CD4-positive, alpha-beta T cell treated with Interleukin-15 for 1 hour (primary cell): ENCODE results near the gene FLNA.
"Not testable (repeated sequence)": the region's sequence is repeated elsewhere in the genome, so short reads cannot be mapped to it uniquely, and the experiment has no call there.

ENCODE experiments used
- DNase-seq: peaks from one replicate; pipeline ENCODE4 v3.0.0-alpha.2; 2020

FLNA gene, protein sequence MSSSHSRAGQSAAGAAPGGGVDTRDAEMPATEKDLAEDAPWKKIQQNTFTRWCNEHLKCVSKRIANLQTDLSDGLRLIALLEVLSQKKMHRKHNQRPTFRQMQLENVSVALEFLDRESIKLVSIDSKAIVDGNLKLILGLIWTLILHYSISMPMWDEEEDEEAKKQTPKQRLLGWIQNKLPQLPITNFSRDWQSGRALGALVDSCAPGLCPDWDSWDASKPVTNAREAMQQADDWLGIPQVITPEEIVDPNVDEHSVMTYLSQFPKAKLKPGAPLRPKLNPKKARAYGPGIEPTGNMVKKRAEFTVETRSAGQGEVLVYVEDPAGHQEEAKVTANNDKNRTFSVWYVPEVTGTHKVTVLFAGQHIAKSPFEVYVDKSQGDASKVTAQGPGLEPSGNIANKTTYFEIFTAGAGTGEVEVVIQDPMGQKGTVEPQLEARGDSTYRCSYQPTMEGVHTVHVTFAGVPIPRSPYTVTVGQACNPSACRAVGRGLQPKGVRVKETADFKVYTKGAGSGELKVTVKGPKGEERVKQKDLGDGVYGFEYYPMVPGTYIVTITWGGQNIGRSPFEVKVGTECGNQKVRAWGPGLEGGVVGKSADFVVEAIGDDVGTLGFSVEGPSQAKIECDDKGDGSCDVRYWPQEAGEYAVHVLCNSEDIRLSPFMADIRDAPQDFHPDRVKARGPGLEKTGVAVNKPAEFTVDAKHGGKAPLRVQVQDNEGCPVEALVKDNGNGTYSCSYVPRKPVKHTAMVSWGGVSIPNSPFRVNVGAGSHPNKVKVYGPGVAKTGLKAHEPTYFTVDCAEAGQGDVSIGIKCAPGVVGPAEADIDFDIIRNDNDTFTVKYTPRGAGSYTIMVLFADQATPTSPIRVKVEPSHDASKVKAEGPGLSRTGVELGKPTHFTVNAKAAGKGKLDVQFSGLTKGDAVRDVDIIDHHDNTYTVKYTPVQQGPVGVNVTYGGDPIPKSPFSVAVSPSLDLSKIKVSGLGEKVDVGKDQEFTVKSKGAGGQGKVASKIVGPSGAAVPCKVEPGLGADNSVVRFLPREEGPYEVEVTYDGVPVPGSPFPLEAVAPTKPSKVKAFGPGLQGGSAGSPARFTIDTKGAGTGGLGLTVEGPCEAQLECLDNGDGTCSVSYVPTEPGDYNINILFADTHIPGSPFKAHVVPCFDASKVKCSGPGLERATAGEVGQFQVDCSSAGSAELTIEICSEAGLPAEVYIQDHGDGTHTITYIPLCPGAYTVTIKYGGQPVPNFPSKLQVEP (N-terminal part only)

DNA sequence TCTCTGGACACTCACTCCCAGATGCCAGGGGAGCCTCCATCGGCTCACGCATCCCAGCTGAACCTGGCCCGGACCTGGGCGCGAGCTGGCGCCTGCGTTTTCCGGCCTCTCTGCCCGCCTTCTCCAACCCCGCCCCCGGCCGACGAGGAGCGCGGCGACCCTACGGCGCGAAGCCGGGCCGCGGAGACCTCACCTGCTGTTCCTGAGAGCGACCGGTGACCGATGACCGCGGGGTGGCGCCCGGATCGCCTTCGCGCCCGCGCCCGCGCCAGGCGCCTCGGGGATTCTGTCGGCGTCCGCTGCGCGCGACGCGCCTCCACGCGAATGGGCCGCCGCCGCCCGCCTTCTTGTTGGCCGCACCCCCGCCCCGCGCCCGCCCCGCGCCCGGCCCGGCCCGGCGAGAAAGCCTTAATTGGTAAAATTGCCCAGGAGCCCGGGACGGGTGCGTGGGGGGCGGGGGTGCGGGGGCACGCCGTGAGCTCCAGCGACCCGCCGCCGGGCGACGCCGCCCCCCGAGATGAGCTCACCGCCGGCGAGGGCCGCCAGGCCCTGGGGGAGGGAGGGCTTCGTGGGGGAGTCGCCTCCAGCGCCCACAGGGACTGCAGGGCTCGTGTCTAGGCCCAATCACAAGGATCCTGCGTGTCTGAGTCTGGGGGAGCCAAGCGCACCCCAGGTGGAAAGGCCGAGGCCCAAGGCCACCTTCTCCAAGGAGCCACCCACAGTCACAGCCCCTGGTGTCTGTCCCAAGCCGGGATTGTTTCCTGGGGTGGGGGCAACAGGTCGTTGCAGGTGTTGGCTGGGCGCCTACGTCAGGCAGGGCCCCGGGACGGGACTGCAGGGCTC, at the start of gene FLNA:
FLNA (minus strand) TSS at position 322 of the 843 bp plus-strand sequence. CDS start 3,389 bp downstream, outside the sequence.
- peak; percentile 41 for DNase-seq

DNA sequence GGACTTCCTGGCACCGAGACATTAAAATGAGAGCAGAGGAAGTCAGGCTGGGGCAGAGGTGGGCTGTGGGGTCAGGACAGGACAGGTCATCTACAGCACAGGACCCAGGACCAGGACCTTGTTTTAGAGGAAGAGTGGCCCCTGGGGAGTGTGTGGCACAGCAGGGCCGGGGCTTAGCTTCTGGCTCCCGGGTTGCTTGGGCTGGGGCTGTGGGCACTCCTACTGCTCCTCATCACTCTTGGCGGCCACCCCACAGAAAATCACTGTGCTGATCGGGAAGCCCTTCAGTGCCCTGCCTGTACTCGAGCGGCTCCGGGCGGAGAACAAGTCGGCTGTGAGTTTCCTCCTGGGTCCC, 45.9 kb upstream of the FLNA start:
- no peak for DNase-seq

DNA sequence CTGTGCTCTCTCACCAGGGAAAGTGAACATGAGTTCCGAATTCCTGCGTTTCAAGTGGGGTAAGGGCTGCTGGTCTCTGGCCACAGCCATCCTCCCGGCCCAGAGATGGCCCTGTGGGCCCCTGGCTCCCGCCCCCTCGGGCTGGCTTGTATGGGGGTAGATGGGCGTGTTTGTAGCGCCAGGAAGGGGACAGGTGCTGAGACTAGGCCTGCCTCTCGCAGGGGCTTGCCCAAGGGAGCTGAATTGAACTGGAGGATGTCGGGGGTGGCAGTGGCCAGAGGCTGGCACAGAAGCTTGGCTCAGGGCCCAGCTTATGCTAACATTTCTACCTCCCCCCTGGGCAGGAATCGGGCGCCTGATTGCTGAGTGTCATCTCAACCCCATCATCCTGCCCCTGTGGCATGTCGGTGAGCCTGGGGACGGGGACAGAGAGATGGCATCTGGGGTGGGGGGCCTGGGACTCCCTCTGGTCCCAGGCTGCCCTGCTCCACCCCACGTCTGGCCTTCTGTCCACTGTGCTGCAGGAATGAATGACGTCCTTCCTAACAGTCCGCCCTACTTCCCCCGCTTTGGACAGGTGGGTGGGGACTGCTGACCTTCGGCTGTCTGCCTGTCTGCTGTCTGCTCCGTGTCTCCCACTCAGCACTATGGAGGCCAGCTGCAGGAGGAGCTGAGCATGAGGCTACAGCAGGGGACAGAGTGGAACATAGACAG, 45.4 kb upstream of the FLNA start:
- DNase-seq, result no peak

DNA sequence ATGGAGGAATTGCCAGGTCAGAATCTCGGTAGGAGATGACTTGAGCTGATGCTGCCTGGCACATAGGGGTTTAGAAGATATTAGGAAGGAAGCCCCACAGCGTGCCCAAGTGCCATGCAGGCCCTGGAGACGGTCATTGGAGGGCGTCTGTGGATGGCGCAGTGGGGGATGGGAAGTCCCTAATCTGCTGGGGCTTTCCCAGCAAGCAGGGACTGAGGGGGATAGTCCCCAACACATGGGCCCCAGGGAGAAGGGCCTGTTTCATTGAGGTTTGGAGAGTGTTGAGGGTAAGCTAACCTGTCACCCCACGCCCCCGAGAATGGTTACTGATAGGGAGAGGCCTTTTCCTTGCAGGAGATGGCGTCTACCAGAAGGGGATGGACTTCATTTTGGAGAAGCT, 44.8 kb upstream of the FLNA start:
- DNase-seq, result no peak

DNA sequence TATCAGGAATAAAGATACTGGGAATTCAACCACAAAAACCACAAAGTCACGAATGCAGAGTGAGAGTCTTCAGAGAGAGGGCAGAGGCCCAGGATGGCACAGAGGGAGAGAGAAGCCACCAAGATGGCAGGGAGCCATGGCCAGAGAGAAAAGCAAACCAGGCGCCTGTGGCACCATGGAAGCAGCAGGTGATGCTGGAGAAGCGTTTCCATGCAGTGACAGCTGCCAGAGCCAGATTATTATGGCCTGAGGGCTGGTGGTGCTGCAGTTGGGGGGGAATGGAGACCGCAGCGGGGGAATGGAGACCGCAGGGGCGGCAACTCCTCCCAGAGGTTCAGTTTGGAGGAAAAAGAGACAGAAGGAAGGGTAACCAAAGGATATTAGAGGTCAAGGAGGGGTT, 42.7 kb upstream of the FLNA start:
- no peak for DNase-seq

DNA sequence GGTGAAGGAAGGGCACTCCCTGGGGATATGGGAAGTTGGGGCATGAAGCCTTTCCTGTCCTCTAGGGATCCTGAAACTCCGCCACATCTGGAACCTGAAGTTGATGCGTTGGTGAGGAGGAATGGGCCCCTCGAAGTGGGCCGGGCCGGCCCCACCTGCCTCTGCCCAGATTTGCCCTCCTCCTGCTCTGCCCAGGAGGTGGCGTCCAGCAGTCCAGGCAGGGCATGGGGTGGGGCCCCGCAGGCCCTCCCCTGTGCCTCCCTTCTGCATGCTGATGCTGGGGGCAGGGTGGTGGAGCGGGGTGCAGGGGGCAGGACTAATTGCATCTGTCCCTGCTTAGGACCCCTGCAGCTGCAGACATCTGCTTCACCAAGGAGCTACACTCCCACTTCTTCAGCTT, 38.7 kb upstream of the FLNA start:
- DNase-seq, result no peak

DNA sequence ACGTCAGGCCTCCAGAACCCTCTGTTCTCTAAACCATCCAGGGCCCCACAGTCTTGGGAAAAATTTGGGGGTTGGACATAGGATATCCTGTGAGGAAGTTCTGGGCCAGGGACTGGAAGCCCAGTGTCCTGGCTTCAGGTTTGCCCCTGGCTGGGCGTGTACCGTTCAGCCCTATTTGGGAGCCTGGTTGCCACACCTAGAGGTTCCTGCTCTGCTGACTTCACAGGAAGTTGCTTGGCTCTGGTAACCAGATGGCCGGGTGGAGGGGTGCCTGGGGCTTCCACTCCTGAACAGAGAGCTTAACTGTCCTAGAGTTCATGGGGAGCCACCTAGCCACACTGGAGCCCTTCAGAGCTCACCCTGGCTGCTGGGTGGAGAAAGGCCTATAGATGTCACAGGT, 38.0 kb upstream of the FLNA start:
- DNase-seq, result peak; percentile 54

DNA sequence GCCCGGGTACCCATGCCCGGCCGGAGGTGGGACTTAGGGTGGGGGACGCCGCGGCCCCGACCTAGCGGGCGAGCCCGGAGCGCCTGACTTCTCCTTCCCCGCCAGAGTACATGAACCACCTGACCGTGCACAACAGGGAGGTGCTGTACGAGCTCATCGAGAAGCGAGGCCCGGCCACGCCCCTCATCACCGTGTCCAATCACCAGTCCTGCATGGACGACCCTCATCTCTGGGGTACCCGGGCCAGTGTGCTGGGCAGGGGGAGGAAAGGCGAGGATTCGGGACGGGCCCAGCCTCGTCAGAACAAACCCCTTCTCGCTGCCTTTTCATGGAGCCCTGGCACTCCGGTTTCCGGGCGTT, 37.5 kb upstream of the FLNA start:
- DNase-seq, result peak; percentile 58

DNA sequence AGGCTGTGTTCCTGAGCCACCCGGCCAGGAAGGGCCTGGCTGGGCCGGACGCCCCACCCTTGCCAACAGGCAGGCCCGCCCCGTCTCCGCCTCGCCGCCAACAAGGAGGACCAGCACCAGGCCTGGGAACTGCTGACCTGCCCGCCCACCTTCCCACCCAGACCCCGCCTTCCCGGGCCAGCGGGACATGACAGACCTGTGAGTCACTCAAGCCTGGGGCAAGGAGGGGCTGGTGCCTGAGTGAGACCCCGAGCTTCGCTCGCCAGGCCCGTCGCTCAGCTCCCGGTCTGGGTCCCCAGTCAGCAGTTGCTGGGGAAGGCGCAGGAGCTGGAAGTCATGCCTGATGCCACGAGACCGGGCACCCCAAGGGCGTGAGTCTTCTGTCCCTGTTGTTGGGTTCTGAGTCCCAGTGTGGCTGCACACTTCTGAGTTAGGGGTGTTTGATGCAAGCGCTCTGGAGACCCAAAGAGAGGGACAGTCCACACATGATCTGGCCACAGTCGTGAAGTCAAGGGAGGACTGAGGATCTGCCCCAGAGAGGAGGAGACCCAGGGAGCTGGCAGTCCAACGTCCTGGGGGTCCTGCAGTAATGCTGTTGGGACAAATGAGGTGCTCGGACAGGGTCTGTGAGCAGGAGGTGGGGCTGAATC, 34.9 kb upstream of the FLNA start, which contains the start of gene DNASE1L1:
DNASE1L1 (minus strand) TSS at position 33 of the 650 bp plus-strand sequence. CDS start 3,686 bp downstream, outside the sequence.
- DNase-seq, result peak; percentile 83

DNA sequence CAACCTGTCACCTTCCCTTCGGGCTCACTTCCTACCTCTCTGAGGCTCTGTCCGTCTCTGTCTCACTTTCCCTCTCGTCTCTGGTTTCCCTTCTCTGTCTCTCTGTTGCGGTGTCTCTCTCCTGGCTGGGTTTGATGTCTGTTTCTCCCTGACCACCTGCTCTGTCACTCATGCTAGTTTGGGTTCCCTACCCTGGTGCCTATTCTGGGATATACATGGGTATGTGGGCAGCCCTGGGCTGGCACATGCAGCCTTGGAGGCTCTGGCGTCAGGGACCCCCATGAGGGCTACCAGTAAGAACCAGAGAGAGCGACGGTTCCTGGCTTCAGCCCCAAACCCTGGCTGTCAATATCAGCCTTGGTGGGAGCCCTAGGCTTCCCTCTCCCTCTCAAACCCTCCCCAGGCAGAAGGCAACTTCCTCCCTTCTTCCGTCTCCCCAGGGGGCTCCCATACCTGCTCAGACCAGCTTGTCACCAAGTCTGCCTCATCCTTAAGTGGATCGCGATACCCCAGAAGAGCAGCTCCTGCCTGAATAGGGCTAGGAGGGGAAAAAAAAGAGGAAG, 34.3 kb upstream of the FLNA start:
- DNase-seq, result no peak

DNA sequence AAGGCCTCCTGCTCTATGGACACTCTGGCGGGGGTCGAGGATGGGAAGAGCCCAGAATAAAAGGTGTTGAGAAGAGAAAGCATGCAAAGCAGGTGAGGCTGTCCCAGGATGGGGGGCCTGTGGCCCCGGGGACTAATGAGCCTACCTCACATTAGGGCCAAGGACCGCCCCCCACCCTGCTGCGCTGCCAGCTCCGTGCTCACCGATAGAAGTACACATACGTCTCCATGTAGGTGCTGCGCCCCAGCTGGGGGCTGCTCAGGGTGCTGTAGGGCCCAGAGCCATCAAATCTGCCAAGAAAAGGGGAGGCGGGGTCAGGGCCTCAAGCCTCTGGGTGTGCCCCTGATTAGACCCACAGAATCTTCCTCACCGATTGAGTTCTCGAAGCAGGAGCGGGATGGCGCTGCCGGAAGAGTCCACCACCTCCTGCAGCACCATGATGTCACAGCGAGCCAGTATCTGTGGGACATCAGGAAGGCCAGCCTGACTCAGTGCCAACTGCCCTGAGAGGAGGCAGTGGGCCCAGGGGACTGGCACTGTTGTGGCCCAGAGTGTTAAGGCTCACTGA, 30.3 kb upstream of the FLNA start:
- no peak for DNase-seq

DNA sequence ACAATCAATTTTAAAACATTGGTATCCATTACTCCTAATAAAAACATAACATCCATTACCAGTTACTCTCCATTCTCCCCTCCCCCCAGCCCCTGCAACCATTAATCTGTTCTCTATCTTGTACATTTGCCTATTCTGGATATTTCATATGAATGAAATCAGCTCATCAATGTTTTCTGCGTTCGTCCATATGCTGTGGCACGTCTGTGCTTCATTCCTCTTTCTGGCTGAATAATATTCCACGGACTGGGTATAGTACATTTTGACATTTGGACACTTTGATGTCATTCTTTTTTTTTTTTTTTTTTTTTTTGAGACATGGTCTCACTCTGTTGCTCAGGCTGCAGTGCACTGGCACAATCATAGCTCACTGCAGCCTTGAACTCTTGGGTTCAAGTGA, 29.4 kb upstream of the FLNA start:
- DNase-seq, result no peak

DNA sequence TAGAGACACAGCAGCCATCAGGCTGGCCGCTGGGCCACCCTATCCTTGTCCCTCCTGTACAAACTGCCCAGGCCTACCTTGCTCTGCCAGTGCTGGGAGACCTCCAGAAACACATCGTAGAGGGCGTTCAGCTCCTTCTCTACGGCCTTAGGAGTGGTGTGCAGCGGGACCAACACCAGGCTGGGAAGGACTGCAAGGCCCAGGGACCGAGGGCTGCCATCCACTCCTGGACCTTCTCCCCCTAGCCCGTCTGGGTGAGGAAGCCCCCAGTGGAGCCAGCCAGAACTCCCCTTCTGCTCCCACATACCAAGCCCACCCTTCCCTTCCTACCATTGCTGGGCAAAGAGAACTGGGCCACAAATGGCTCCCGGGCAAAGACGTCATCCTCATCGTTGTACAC, 28.8 kb upstream of the FLNA start:
- no peak for DNase-seq

DNA sequence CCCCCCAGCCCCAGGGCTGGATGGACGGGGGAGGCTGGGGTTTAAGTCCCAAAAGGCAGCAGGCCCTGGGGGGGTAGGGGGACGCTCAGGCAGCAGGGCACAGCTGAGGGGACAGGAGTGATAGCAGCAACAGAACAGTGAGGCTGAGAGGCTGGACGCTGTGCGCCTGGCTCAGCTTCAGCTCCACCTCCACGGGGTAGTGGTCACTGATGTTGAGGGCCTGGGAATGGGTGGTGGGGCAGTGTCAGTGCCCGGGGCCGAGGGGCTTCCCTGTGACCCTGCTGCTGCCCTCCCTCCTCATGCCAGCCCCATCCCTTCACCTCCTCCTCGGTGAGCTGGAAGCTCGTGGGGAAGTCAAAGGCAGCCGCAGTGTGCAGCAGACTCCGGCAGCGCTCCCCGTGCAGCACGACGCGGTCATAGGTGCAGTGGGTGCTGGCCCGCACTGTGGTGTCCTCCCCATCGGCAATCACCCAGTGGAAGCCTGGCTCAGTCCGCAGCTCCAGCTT, 28.2 kb upstream of the FLNA start:
- DNase-seq, result no peak

DNA sequence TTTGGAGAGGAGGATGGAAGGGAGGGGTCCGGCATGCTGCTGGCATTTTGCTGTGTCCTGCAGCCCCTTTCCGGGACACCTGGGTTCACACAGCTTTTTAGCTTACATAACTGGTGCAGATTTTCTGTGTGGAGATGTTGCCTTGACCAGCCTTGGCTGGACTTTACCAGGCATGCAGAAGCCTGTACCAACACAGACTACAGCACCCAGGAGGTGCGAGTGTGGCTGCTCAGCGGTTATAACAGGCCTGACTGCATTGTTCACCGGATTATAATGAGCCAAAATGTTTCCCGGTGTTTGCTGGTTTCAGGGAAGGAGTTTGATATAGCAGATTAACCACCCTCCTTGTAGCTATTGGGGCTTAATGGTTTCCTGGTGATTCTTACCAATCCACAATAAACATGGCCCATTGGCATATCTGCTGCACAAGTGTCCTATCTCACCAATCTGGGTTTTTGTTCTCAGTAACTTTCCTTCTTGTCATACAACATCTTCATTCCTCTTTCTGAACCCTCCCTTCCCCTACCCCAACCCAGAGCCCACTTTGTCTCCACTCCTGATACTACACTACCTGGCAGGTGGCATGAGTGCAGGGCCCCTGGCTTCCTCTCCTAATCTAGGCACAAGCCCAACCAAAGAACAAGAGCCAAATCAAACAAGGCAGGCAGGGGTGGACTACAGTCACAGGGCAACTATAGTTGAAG, 27.6 kb upstream of the FLNA start:
- DNase-seq, result no peak

DNA sequence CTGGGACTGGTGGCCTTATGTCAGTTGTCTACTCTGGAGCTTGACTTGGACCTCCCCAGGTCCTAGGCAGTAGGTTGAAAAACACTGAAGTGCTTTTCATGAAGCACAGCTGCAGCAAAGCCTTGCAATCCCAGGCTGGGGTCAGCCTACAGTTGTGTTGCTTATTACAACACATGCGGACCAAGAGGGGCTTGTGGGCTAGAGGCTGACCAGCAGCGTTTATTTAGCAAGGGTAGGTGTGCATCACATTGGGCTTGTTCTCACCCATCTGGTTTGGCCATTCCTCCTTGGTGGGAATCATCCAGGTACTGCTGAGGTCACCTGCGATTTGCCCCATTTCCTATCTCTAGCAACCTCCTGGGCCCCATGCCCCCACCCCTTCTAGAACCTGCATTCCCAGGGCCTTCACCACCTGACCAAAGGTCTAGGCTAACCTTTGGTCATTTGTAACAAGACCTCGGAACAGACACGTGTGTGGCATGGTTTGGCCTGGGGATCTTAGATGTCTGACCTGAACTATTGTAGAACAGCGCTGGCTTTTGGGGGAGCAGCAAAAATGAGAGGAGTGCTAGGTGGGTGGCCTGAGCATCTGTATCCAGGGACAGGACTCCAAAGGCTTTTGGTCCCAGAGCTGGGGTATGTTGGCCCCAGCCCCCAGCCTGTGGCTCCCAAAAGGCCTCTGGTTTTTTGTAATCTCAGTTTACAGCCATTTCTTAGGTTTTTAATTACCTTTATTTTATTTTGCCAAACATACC, 26.8 kb upstream of the FLNA start:
- no peak for DNase-seq

DNA sequence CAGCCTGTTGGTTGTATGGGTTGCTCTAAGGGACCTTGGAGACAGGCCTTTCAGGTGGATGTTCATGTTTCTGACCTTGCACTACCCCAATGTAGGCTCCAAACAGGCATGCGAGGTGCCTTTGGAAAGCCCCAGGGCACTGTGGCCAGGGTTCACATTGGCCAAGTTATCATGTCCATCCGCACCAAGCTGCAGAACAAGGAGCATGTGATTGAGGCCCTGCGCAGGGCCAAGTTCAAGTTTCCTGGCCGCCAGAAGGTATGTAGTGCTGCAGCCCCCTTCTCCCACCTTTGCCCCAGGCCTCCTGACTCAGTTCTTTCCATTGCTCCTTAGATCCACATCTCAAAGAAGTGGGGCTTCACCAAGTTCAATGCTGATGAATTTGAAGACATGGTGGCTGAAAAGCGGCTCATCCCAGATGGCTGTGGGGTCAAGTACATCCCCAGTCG, 26.0 kb upstream of the FLNA start:
- DNase-seq, result not testable (repeated sequence)

DNA sequence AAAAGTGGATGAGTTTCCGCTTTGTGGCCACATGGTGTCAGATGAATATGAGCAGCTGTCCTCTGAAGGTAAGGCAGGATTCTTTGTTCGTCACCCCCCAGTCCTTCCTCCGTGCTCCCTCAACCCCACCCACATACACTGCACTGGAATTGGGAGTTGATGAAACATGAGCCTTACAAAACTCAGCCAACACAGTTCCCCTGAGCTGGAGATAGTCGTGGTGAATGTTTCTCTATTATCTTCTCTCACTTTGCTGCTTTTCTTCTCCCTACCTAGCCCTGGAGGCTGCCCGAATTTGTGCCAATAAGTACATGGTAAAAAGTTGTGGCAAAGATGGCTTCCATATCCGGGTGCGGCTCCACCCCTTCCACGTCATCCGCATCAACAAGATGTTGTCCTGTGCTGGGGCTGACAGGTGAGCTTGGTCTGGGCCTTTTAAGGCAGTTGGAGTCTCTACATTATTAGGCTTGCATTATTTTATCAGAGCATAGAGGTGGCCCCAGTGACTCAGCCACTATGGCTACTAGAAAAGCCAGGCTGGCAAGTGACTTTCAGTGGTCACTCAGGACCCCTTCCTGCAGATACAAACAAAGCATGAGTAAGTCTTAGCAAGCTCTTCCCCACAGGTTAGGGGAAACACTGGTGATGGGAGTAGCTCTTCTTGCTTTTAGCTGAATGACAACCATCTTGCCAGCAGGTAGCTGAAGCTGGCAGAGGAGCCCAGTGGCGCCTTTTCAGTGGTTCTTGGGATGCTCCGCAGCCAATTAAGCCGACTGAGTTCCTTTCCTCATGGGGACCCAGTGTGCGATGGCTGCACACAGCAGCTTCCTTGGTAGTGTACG, 25.3 kb upstream of the FLNA start:
- no peak for DNase-seq
